Measurements from ENCODE around the gene RNASE2. TPM values are rescaled to one million over a fixed set of nuclear protein-coding genes. Genes with fewer than 3 reads are reported as not detected.
"Not testable (repeated sequence)": the region's sequence is repeated elsewhere in the genome, so short reads cannot be mapped to it uniquely, and the experiment has no call there.

Gene RNASE2
- total RNA-seq: 49.1 TPM
- polyA plus RNA-seq: 16.6 TPM
- long read RNA-seq, donor 1: 0 reads
- long read RNA-seq, donor 2: 0 reads
- long read RNA-seq, donor 3, transcript RNASE2-201 (2 exons, 755 nt): major isoform, 23 of 43 reads
- long read RNA-seq, donor 3, partial matches to known transcripts: 20 of 43 reads
- long read RNA-seq, donor 3, other reads (novel, unspliced or antisense): 0 of 43 reads
- long read RNA-seq, donor 4, transcript RNASE2-201 (2 exons, 755 nt): major isoform, 5 of 5 reads
- long read RNA-seq, donor 4, partial matches to known transcripts: 0 of 5 reads
- long read RNA-seq, donor 4, other reads (novel, unspliced or antisense): 0 of 5 reads
- long read RNA-seq, donor 5, transcript RNASE2-201 (2 exons, 755 nt): major isoform, 56 of 123 reads
- long read RNA-seq, donor 5, partial matches to known transcripts: 67 of 123 reads
- long read RNA-seq, donor 5, other reads (novel, unspliced or antisense): 0 of 123 reads
- long read RNA-seq, donor 6, transcript RNASE2-201 (2 exons, 755 nt): major isoform, 5 of 5 reads
- long read RNA-seq, donor 6, partial matches to known transcripts: 0 of 5 reads
- long read RNA-seq, donor 6, other reads (novel, unspliced or antisense): 0 of 5 reads
- long read RNA-seq, donor 7, transcript RNASE2-201 (2 exons, 755 nt): major isoform, 14 of 14 reads
- long read RNA-seq, donor 7, partial matches to known transcripts: 0 of 14 reads
- long read RNA-seq, donor 7, other reads (novel, unspliced or antisense): 0 of 14 reads
- long read RNA-seq, donor 8, transcript RNASE2-201 (2 exons, 755 nt): major isoform, 5 of 5 reads
- long read RNA-seq, donor 8, partial matches to known transcripts: 0 of 5 reads
- long read RNA-seq, donor 8, other reads (novel, unspliced or antisense): 0 of 5 reads
- long read RNA-seq, donor 9, transcript RNASE2-201 (2 exons, 755 nt): major isoform, 6 of 12 reads
- long read RNA-seq, donor 9, partial matches to known transcripts: 6 of 12 reads
- long read RNA-seq, donor 9, other reads (novel, unspliced or antisense): 0 of 12 reads
- long read RNA-seq, donor 10, transcript RNASE2-201 (2 exons, 755 nt): major isoform, 15 of 15 reads
- long read RNA-seq, donor 10, partial matches to known transcripts: 0 of 15 reads
- long read RNA-seq, donor 10, other reads (novel, unspliced or antisense): 0 of 15 reads

DNA sequence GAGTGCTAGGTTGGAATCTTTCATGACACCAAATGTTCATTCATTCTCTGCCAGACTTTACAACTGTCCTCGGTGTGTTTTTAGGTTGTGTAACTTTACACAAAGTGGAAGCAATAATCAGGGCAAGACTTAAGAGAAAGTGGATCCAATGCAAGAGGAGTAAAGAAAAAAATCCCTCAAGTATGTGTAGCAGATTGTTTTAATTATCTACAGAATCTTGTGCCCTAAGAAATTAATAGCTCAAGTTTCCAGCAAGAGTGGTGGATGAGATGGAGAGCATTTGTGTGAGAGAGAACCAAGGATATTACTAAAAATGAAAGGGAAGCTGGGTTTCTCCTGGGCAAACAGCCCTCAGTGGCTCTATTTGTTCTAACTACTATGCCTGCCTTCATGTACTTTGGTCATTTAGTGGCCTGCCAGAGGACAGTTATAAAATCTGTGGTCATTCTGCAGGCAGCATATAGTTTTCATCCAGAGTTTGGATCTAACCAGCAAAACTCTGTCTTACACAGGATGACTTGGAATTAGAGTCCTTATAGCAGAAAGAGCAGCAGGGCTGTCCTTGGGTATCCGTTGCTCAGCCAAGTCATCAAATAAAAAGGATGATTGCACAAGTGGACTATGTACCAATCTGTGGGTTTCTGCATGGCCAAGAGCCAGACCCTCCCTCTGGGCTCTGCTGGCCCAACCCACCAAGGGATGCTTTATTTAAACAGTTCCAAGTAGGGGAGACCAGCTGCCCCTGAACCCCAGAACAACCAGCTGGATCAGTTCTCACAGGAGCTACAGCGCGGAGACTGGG, at the start of gene RNASE2:
TSS of gene RNASE2 (plus strand) at position 752 of the 802 bp plus-strand sequence. CDS start 285 bp downstream, outside the sequence.
- H3K27ac ChIP-seq (ENCODE audit: low read depth in 1 of 2, low read length in 1 of 2); H3K27me3 ChIP-seq (ENCODE audit: control insufficient read depth in 2 of 2, insufficient read depth in 1 of 2, low read length in 1 of 2); H3K9me3 ChIP-seq (ENCODE audit: control insufficient read depth in 2 of 2, insufficient read depth in 1 of 2, low read length in 1 of 2); H3K36me3 ChIP-seq (ENCODE audit: control insufficient read depth in 2 of 2, insufficient read depth in 2 of 2, low read length in 1 of 2); H3K4me3 ChIP-seq (ENCODE audit: low read length in 2 of 2); DNase-seq (ENCODE audit: low read depth in 6 of 9, low spot score in 9 of 9): not testable (repeated sequence)
- peaks cover 3 to 22% of the 10 kb centered on the region in 2 donors for H3K4me1 ChIP-seq (ENCODE audit: control insufficient read depth in 2 of 2, insufficient read depth in 2 of 2, low read length in 2 of 2)
- 95% methylated on average over 4 of the region's 4 CpGs for WGBS

DNA sequence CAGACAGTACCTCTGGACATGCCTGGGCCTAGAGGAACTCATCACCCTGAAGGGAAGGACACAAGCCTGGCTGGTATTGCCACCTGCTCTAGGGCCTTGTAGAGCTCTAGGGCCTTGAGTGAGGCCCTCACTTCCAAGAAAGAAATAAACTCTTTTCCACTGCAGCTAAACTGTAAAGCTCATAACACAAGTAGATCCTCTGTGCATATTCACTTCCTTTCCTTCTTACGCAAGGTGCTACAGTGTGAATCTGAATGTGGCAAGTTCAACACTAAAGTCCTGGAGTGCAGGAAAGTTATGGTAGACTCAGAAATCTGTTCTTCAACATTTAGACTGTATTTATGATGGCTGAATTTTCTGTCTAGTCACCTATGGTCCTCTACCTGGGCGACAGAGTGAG, 49.6 kb upstream of the RNASE2 start:
- DNase-seq (ENCODE audit: low read depth in 6 of 9, low spot score in 9 of 9): no peak
- no peaks in the 10 kb centered on the region for H3K4me1 ChIP-seq (ENCODE audit: control insufficient read depth in 2 of 2, insufficient read depth in 2 of 2, low read length in 2 of 2)
- H3K4me3 ChIP-seq (ENCODE audit: low read length in 2 of 2): no peak overlapping the region
- WGBS: 96% methylated on average over 2 of the region's 2 CpGs
- H3K27me3 ChIP-seq (ENCODE audit: control insufficient read depth in 2 of 2, insufficient read depth in 1 of 2, low read length in 1 of 2): no peaks in the 10 kb centered on the region
- no peaks in the 10 kb centered on the region for H3K36me3 ChIP-seq (ENCODE audit: control insufficient read depth in 2 of 2, insufficient read depth in 2 of 2, low read length in 1 of 2)
- H3K9me3 ChIP-seq (ENCODE audit: control insufficient read depth in 2 of 2, insufficient read depth in 1 of 2, low read length in 1 of 2): no peaks in the 10 kb centered on the region
- H3K27ac ChIP-seq (ENCODE audit: low read depth in 1 of 2, low read length in 1 of 2): no peak overlapping the region

DNA sequence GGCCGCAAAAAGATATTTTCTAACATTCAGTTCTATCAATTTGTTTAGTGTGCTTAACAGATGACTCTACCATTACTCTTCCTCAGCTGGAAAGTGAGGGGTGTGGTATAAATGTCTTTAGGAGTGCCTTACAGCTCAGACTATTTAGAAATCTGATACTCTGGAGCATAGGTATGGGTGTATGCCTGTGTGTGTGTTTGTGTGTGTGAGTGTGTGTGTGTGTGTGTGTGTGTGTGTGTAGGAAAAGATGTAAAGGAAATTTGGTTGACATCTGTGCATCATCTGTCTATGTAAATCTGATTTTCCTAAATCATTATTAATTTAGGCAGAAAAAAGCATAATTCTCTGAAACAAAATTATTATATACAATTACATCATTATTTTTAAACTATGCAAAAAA, 48.1 kb upstream of the RNASE2 start:
- no peaks in the 10 kb centered on the region for H3K27me3 ChIP-seq (ENCODE audit: control insufficient read depth in 2 of 2, insufficient read depth in 1 of 2, low read length in 1 of 2)
- H3K36me3 ChIP-seq (ENCODE audit: control insufficient read depth in 2 of 2, insufficient read depth in 2 of 2, low read length in 1 of 2): no peaks in the 10 kb centered on the region
- H3K4me3 ChIP-seq (ENCODE audit: low read length in 2 of 2): no peak overlapping the region
- H3K9me3 ChIP-seq (ENCODE audit: control insufficient read depth in 2 of 2, insufficient read depth in 1 of 2, low read length in 1 of 2): no peaks in the 10 kb centered on the region
- no peak overlapping the region for H3K27ac ChIP-seq (ENCODE audit: low read depth in 1 of 2, low read length in 1 of 2)
- DNase-seq (ENCODE audit: low read depth in 6 of 9, low spot score in 9 of 9): no peak
- H3K4me1 ChIP-seq (ENCODE audit: control insufficient read depth in 2 of 2, insufficient read depth in 2 of 2, low read length in 2 of 2): no peaks in the 10 kb centered on the region
- WGBS: 97% methylated on average over 1 of the region's 1 CpG

DNA sequence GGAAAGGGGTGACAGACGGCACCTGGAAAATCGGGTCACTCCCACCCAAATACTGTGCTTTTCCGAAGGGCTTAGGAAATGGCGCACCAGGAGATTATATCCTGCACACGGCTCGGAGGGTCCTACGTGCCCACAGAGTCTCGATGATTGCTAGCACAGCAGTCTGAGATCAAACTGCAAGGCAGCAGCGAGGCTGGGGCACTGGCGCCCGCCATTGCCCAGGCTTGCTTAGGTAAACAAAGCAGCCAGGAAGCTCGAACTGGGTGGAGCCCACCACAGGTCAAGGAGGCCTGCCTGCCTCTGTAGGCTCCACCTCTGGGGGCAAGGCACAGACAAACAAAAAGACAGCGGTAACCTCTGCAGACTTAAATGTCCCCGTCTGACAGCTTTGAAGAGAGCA, 44.5 kb upstream of the RNASE2 start:
- H3K4me1 ChIP-seq (ENCODE audit: control insufficient read depth in 2 of 2, insufficient read depth in 2 of 2, low read length in 2 of 2); H3K27ac ChIP-seq (ENCODE audit: low read depth in 1 of 2, low read length in 1 of 2); H3K36me3 ChIP-seq (ENCODE audit: control insufficient read depth in 2 of 2, insufficient read depth in 2 of 2, low read length in 1 of 2); H3K4me3 ChIP-seq (ENCODE audit: low read length in 2 of 2); H3K27me3 ChIP-seq (ENCODE audit: control insufficient read depth in 2 of 2, insufficient read depth in 1 of 2, low read length in 1 of 2); DNase-seq (ENCODE audit: low read depth in 6 of 9, low spot score in 9 of 9); H3K9me3 ChIP-seq (ENCODE audit: control insufficient read depth in 2 of 2, insufficient read depth in 1 of 2, low read length in 1 of 2): not testable (repeated sequence)
- 85% methylated on average over 14 of the region's 14 CpGs for WGBS

DNA sequence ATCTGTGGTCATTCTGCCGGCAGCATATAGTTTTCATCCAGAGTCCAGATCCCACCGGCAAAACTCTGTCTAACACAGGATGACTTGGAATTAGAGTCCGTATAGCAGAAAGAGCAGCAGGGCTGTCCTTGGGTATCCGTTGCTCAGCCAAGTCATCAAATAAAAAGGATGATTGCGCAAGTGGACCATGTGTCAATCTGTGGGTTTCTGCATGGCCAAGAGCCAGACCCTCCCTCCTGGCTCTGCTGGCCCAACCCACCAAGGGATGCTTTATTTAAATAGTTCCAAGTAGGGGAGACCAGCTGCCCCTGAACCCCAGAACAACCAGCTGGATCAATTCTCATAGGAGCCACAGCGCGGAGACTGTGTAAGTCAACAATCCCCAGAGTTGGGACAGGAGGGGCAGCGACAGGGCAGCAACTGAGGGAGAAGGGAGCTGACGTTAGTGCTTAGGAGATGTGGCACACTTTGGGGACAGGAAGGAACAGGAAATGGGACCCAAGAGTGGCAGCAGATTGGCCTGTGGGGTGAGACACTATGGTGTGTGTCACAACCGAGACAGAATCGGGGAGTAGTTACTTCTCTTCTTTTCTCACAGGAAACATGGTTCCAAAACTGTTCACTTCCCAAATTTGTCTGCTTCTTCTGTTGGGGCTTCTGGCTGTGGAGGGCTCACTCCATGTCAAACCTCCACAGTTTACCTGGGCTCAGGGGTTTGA, 36.1 kb upstream of the RNASE2 start:
- not testable (repeated sequence) for H3K36me3 ChIP-seq (ENCODE audit: control insufficient read depth in 2 of 2, insufficient read depth in 2 of 2, low read length in 1 of 2); H3K27me3 ChIP-seq (ENCODE audit: control insufficient read depth in 2 of 2, insufficient read depth in 1 of 2, low read length in 1 of 2); H3K4me3 ChIP-seq (ENCODE audit: low read length in 2 of 2); H3K4me1 ChIP-seq (ENCODE audit: control insufficient read depth in 2 of 2, insufficient read depth in 2 of 2, low read length in 2 of 2); H3K9me3 ChIP-seq (ENCODE audit: control insufficient read depth in 2 of 2, insufficient read depth in 1 of 2, low read length in 1 of 2); H3K27ac ChIP-seq (ENCODE audit: low read depth in 1 of 2, low read length in 1 of 2); DNase-seq (ENCODE audit: low read depth in 6 of 9, low spot score in 9 of 9)
- WGBS: 61% methylated on average over 11 of the region's 11 CpGs

DNA sequence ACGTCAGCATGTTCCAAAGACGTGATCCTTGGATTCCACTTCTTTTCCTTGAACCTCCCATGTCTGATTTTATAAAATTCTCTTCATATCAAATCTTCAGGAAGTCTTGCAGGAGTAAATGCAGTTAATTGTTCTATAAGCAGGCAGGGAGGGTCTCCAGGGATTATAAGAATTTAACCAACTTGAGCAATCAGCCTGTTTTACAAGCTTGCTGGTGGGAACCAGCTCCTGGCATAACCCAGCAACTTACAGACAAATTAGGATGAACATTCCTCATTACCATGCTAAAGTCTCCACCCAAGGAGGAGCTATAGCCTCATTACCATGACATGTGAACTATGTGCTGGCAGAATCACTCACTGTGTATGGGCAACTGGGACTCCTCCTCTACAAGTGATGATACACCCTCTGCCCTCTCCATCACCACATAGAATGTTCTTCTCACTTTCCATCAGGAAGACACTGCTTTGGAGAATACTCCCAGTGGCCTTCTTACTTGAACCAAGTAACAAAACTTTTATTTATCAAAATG, 31.5 kb upstream of the RNASE2 start:
- not testable (repeated sequence) for H3K4me1 ChIP-seq (ENCODE audit: control insufficient read depth in 2 of 2, insufficient read depth in 2 of 2, low read length in 2 of 2); H3K36me3 ChIP-seq (ENCODE audit: control insufficient read depth in 2 of 2, insufficient read depth in 2 of 2, low read length in 1 of 2); H3K4me3 ChIP-seq (ENCODE audit: low read length in 2 of 2); H3K9me3 ChIP-seq (ENCODE audit: control insufficient read depth in 2 of 2, insufficient read depth in 1 of 2, low read length in 1 of 2); DNase-seq (ENCODE audit: low read depth in 6 of 9, low spot score in 9 of 9); H3K27ac ChIP-seq (ENCODE audit: low read depth in 1 of 2, low read length in 1 of 2); H3K27me3 ChIP-seq (ENCODE audit: control insufficient read depth in 2 of 2, insufficient read depth in 1 of 2, low read length in 1 of 2)
- WGBS: 45% methylated on average over 2 of the region's 2 CpGs

DNA sequence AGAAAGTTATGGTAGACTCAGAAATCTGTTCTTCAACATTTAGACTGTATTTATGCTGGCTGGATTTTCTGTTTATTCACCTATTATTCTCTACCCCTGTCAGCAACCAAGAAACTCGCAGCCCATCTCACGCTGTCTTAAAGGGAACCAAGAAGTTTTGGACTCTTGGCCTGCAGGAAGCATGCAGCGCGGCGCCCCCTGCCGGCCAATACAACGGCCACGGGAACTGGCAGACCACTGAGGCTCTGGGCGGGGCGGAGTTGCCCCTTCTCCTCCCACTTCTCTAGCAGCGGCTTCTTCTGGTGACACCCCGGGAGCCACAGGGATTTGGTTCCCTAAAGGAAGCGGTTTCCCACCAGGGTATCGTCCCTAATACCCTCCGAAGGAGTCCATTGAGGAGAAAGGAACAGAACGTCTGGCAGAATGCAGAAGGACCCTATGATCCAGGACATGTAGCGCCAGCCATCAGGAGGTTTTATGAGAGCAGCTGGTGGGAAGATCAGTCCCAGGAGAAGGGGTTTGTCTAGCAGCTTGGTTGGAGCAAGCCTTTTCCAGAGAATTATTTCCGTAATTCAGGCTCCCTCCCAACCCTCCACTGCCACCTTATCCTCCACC, 21.0 kb upstream of the RNASE2 start:
- H3K27me3 ChIP-seq (ENCODE audit: control insufficient read depth in 2 of 2, insufficient read depth in 1 of 2, low read length in 1 of 2): no peaks in the 10 kb centered on the region
- no peak overlapping the region for H3K4me3 ChIP-seq (ENCODE audit: low read length in 2 of 2)
- no peaks in the 10 kb centered on the region for H3K9me3 ChIP-seq (ENCODE audit: control insufficient read depth in 2 of 2, insufficient read depth in 1 of 2, low read length in 1 of 2)
- WGBS: 68% methylated on average over 18 of the region's 18 CpGs
- H3K4me1 ChIP-seq (ENCODE audit: control insufficient read depth in 2 of 2, insufficient read depth in 2 of 2, low read length in 2 of 2): no peaks in the 10 kb centered on the region
- H3K27ac ChIP-seq (ENCODE audit: low read depth in 1 of 2, low read length in 1 of 2): no peak overlapping the region
- peak in 1 of 9 donors; percentile 13 for DNase-seq (ENCODE audit: low read depth in 6 of 9, low spot score in 9 of 9)
- H3K36me3 ChIP-seq (ENCODE audit: control insufficient read depth in 2 of 2, insufficient read depth in 2 of 2, low read length in 1 of 2): no peaks in the 10 kb centered on the region

All from thymus (tissue), 14 donors.